ENCODE data around the gene RB1.

The RB1 gene

DNA sequence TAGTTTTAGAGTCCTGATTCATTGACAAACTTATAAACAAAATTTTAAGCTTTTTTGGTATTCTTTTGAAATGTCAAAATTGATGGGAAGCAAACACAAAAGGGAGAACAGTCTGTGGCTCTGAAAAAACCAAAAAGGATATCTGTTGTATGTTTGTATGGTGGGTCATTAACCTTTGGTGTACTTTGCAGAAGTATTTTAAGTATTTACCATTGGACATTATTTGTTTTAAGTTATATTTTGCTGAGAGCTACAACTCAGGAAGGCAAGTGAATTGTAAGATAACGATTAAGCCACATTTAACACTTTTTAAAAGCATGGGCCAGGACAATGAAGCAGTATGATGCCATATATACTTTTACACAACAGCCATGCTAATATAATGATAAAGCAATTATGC lies 94.2 kb downstream of the RB1 start:
- no peak for TF ChIP-seq CTCF (IDR thresholded peaks at IDR 0.05)

DNA sequence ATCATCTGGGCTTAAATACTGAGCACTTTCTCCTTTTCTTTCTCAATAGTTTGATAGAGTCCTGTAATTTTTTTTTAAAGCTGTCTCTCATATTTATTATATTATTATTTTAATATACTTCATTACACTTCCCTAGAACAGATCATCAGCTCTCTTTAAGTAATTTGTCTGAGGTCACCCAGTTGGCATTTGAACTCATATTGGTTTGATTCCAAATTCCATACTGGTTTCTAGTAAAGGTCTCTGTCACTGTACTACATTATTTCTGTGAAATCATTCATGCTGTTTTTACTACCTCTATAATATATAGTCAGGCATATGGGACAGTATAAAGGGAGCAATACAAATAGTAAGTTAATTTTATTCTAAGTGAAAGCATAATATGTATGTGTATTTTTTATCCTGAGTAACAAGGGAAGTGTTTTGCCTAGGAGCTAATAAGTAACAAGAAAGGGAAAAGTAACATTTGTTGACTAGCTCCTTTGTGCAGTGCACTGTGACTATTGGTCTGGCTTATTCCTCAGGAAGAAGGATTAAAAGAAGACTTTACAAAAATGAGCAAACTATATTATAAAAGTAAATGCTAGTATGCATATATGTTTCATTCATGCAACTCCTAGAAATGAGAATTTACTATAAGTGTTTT lies 95.0 kb downstream of the RB1 start:
- no peak for TF ChIP-seq CTCF (IDR thresholded peaks at IDR 0.05)

- no peak for TF ChIP-seq CTCF (IDR thresholded peaks at IDR 0.05)
Observed at GRCh38 chr13:48400090-48400694, 96.6 kb downstream of the RB1 start.

- TF ChIP-seq CTCF (IDR thresholded peaks at IDR 0.05) = no peak
Observed at GRCh38 chr13:48400850-48401291, 97.3 kb downstream of the RB1 start.

GRCh38 chr13:48401480-48401879 lies 97.9 kb downstream of the RB1 start:
- no peak for TF ChIP-seq CTCF (IDR thresholded peaks at IDR 0.05)

DNA sequence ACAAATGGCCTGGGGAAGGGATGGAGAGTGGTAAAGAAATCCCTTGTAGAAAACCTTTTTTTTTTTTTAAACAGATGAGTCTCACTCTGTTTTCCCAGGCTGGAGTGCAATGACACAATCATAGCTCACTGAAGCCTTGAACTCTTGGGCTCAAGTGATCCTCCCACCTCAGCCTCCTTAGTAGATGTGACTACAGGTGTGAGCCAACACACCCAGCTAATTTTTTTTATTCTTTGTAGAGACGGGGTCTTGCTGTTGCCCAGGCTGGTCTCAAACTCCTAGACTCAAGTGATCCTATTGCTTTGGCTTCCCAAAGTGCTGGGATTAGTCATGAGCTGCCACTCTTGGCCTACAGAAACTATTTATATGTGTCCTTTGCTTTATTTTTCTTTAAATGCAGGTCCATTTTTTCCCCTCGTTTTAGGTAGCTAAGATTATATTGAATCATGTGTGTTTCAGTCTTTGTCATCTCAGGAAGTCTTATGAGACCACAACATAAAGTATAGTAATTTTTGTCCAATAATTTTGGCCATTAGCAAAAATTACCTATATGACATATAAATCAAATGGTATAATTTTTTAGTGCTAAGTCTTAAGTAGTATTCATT lies 98.9 kb downstream of the RB1 start:
- no peak for TF ChIP-seq CTCF (IDR thresholded peaks at IDR 0.05)

DNA sequence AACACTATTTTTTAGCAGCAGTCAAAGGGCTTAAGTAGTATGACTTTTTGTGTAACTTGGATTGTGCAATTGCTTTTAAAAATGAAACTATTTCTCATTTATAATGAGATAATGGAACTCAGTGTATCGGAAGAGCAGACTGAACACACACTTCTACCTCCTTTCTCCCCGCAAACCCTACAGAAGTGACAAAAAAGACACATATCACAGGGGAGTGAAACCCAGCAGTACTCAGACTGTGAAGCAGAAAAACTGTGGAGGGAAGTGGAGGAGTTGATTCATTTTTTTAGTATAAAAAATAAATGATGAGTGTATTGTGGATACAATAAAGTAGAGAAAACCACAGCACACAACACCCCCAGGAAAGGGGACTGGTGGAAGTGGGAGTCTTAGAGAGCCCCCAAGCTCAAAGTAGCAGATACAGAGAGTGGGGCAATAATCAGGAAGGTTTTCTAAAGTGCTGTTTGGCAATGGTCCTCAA lies 99.6 kb downstream of the RB1 start:
- no peak for TF ChIP-seq CTCF (IDR thresholded peaks at IDR 0.05)

Data from LNCAP (cell line).